HG02798 (cell line): Measurements from ENCODE around the gene ZBTB25.

Source experiments
- ATAC-seq: cut with Tn5 transposase; IDR thresholded peaks from one replicate; pipeline ENCODE4 v1.9.1; 2021; ENCODE audit warnings: mild to moderate bottlenecking; ENCODE audit not compliant: unreplicated experiment, poor library complexity

Gene ZBTB25

DNA sequence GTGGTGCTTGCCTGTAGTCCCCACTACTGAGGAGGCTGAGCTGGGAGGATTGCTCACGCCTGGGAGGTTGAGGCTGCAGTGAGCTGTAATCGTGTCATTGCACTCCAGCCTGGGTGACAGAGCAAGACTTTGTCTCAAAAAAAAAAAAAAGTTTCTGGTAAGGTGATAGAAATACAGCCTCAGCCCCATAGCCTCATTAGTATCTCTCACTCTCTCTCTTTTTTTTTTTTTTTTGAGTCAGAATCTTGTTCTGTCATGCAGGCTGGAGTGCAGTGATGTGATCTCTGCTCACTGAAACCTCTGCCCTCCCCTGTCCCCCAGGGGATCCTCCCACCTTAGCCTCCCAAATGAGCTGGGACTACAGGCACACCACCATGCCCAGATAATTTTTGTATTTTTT, 96.3 kb downstream of the ZBTB25 start:
- ATAC-seq: no peak

DNA sequence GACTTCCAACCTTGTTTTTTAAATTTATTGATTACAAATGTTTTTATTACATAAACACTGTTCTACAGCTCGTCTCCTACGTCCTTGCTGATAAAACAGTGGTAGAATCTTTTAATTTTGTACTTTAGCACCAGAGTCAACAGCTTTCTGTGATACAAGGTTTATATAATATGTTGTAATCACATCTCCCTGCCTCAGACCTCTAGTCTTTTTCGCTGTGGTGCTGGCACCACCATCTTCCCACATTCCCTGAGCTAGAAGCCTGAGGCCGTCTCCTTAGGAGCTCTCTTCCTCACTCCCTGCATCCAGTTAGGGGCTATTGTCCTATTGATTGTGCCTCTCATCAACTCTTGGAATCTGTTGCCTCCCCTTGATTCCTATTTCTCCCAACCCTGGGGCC, 98.3 kb downstream of the ZBTB25 start:
- no peak for ATAC-seq

DNA sequence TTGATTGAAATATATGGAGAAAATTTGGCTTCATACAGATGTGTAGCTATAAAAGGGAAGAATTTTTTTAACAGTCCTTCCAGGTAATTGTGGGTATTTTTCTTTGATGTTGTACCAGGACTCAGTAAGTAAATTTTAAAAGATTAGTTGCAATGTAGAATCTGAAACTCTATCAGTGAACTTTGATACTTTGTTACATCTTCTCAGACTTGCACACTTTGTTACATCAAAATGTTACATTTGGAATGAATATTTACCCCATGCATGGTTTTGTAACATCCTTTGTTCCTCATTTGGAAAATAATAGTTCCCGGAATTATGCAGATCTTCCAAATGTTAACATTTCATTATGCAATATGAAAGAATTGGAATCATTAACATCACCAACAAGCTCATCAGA, 101.7 kb downstream of the ZBTB25 start:
- ATAC-seq: no peak

DNA sequence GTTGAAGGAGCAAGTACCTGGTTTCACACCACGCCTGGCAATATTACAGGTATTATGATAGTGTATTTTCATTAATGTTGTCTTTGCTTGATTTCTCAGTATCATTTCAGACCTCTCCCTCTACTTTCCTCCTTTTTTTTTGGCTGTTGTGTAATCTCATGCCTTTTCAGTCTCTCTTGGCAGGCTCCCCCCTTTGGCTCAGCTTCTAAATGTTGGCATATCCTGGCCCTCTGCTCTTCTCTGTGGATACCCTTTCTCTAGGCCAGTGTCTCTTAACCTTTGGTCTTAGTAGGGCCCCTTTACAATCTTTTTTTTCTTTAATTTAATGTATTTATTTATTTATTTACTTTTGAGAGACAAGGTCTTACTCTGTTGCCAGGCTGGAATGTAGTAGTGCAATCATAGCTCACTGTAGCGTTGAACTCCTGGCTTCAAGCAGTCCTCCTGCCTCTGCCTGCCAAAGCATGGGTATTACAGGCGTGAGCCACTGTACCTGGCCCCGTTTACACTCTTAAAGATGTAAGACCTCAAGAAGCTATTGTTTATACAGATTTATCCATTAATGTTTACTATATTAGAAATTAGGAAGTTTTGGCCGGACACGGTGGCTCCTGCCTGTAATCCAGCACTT, 102.7 kb downstream of the ZBTB25 start:
- ATAC-seq: no peak
